Stimulated activated CD4-positive, alpha-beta T cell treated with anti-CD3 and anti-CD28 coated beads, TNF-alpha, amount 100 ng/mL, for 24 hours (primary cell): ENCODE measurements around the gene RPS6KC1.
"Not testable (repeated sequence)": the region's sequence is repeated elsewhere in the genome, so short reads cannot be mapped to it uniquely, and the experiment has no call there.

Experiments
- DNase-seq, 3 experiments: peaks; one replicate each; pipeline ENCODE4 v3.0.0-alpha.2; 2020; ENCODE audit warnings: low read depth in 3 of 3

RPS6KC1 gene

GRCh38 chr1:213281640-213282301, 230.7 kb downstream of the RPS6KC1 start:
- DNase-seq: no peak

GRCh38 chr1:213284626-213285025, 233.6 kb downstream of the RPS6KC1 start:
- no peak for DNase-seq

GRCh38 chr1:213286235-213286634, 235.2 kb downstream of the RPS6KC1 start:
- no peak for DNase-seq

- DNase-seq: no peak
These were observed 236.9 kb downstream of the RPS6KC1 start for GRCh38 chr1:213287987-213288386.

GRCh38 chr1:213291526-213291925, 240.5 kb downstream of the RPS6KC1 start:
- DNase-seq: no peak

- no peak for DNase-seq
These were observed 241.6 kb downstream of the RPS6KC1 start for GRCh38 chr1:213292614-213293013.

- no peak for DNase-seq
These were observed 244.8 kb downstream of the RPS6KC1 start for GRCh38 chr1:213295860-213296259.

GRCh38 chr1:213296558-213296957, 245.5 kb downstream of the RPS6KC1 start:
- DNase-seq: no peak

GRCh38 chr1:213297021-213297420, 246.0 kb downstream of the RPS6KC1 start:
- DNase-seq: no peak

GRCh38 chr1:213300433-213300832, 249.4 kb downstream of the RPS6KC1 start:
- no peak for DNase-seq

- DNase-seq: not testable (repeated sequence)
These were observed 250.5 kb downstream of the RPS6KC1 start for GRCh38 chr1:213301524-213301923.

GRCh38 chr1:213303286-213303685, 252.2 kb downstream of the RPS6KC1 start:
- DNase-seq: no peak

GRCh38 chr1:213315571-213315970, 264.5 kb downstream of the RPS6KC1 start:
- no peak for DNase-seq

GRCh38 chr1:213318458-213318857, 267.4 kb downstream of the RPS6KC1 start:
- DNase-seq: not testable (repeated sequence)

GRCh38 chr1:213320191-213320870, 269.3 kb downstream of the RPS6KC1 start:
- no peak for DNase-seq
